A549 (cell line): ENCODE results near the gene LMAN2L.

ENCODE experiments used
- BHLHE40 ChIP-seq: IDR thresholded peaks from 2 replicates; pipeline ENCODE4 v1.6.1; 2012; ENCODE audit warnings: low read depth, low read length, inconsistent platforms
- EP300 ChIP-seq, 2 experiments: fragments of >200 bp; sonication (Bioruptor Twin); formaldehyde crosslinking; IDR thresholded peaks; 2 replicates in 1 of 2; 3 replicates in 1 of 2; pipeline ENCODE4 v1.6.1; 2016 to 2017
- TF ChIP-seq, protein P1 (sequence below): fragments of >200 bp; sonication (Bioruptor Twin); formaldehyde crosslinking; IDR thresholded peaks from 3 replicates; pipeline ENCODE4 v1.5.1; 2016

- TF ChIP-seq, protein P1, sequence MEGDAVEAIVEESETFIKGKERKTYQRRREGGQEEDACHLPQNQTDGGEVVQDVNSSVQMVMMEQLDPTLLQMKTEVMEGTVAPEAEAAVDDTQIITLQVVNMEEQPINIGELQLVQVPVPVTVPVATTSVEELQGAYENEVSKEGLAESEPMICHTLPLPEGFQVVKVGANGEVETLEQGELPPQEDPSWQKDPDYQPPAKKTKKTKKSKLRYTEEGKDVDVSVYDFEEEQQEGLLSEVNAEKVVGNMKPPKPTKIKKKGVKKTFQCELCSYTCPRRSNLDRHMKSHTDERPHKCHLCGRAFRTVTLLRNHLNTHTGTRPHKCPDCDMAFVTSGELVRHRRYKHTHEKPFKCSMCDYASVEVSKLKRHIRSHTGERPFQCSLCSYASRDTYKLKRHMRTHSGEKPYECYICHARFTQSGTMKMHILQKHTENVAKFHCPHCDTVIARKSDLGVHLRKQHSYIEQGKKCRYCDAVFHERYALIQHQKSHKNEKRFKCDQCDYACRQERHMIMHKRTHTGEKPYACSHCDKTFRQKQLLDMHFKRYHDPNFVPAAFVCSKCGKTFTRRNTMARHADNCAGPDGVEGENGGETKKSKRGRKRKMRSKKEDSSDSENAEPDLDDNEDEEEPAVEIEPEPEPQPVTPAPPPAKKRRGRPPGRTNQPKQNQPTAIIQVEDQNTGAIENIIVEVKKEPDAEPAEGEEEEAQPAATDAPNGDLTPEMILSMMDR, result no peak
- no peak for TF ChIP-seq BHLHE40
- no peak for TF ChIP-seq EP300 (IDR thresholded peaks at IDR 0.05)
Measured at GRCh38 chr2:96775160-96775559, 35.3 kb upstream of the LMAN2L start.
